ENCODE data around the gene LARGE1.

The LARGE1 gene

GRCh38 chr22:33330534-33330933, 589.7 kb downstream of the LARGE1 start:
- Histone ChIP-seq H3K36me3 (ENCODE audit: insufficient read depth, low read length) (peaks cover 4% of the 10 kb centered on the region; the same call in 1 of the 2 replicates), H3K27me3 (ENCODE audit: insufficient read depth, low read length) (no peaks in the 10 kb centered on the region), H3K9me3 (ENCODE audit: insufficient read depth, low read depth, low read length) (no peaks in the 10 kb centered on the region), H3K4me1 (ENCODE audit: insufficient read depth, low read length) (peaks cover 7% of the 10 kb centered on the region), H3K9ac (ENCODE audit: low read depth, low read length) (no peak overlapping the region), H3K4me3 (ENCODE audit: low read length) (no peak overlapping the region), H3K27ac (ENCODE audit: low read depth, low read length) (no peak overlapping the region)
- 65% methylated on average over 2 of the region's 2 CpGs for WGBS

GRCh38 chr22:33329398-33329797, 590.9 kb downstream of the LARGE1 start:
- Histone ChIP-seq H3K9ac (ENCODE audit: low read depth, low read length) (no peak overlapping the region), H3K9me3 (ENCODE audit: insufficient read depth, low read depth, low read length) (no peaks in the 10 kb centered on the region), H3K4me1 (ENCODE audit: insufficient read depth, low read length) (peaks cover 7% of the 10 kb centered on the region), H3K4me3 (ENCODE audit: low read length) (no peak overlapping the region), H3K27me3 (ENCODE audit: insufficient read depth, low read length) (no peaks in the 10 kb centered on the region), H3K27ac (ENCODE audit: low read depth, low read length) (no peak overlapping the region), H3K36me3 (ENCODE audit: insufficient read depth, low read length) (no peaks in the 10 kb centered on the region)
- 91% methylated on average over 2 of the region's 3 CpGs for WGBS

DNA sequence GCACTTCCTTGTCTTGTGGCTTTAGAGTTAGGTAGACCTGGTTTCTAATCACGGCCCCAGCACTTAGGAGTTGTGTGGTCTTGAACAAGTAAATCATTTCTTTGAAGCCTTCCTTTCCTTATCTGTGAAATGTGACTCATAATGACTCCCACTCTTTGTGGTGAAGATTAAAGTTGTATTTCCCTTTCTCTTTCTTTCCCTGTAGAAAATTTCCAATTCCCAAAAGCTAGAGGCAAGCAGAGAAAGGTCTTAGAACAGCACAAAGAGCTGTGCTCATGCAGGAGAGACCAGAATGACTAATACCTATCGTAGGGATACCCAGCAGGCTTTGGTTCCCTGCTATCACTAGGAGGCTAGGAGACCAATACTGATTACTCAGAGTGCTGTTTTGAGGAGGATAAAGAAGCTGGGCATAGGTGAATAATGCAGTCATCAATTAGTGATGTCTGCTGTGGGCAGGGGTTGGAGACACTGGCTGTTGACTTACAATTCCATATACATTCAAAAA, 591.4 kb downstream of the LARGE1 start:
- peaks cover 7% of the 10 kb centered on the region for H3K4me1 ChIP-seq (ENCODE audit: insufficient read depth, low read length)
- H3K27me3 ChIP-seq (ENCODE audit: insufficient read depth, low read length): no peaks in the 10 kb centered on the region
- H3K9me3 ChIP-seq (ENCODE audit: insufficient read depth, low read depth, low read length): no peaks in the 10 kb centered on the region
- no peak overlapping the region for H3K4me3 ChIP-seq (ENCODE audit: low read length)
- no peak overlapping the region for H3K27ac ChIP-seq (ENCODE audit: low read depth, low read length)
- no peak overlapping the region for H3K9ac ChIP-seq (ENCODE audit: low read depth, low read length)
- H3K36me3 ChIP-seq (ENCODE audit: insufficient read depth, low read length): no peaks in the 10 kb centered on the region
- 95% methylated on average over 2 of the region's 2 CpGs for WGBS

DNA sequence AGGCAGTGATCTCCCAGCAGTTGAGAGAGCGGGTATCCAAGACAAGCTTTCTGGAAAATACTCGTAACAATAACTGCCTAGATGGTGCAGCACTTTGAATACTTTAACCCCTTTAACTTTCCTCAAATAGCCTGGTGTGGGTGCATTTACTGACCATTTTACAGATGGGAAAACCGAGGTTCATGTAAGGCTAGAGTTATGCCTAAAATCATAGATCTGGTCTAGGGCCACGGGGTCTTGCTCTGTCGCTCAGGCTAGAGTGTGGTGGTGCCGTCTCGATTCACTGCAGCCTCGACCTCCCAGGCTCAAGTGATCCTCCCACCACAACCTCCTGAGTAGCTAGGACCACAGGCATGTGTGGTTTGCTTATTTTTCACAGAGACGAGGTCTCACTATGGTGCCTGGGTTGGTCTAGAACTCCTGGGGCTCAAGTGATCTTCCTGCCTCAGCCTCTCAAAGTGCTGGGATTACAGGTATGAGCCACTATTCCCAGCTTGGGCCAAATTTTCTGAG, 592.9 kb downstream of the LARGE1 start:
- H3K4me3 ChIP-seq (ENCODE audit: low read length): no peak overlapping the region
- peaks cover 3% of the 10 kb centered on the region; the same call in 1 of the 2 replicates for H3K36me3 ChIP-seq (ENCODE audit: insufficient read depth, low read length)
- no peaks in the 10 kb centered on the region for H3K27me3 ChIP-seq (ENCODE audit: insufficient read depth, low read length)
- 95% methylated on average over 9 of the region's 9 CpGs for WGBS
- H3K27ac ChIP-seq (ENCODE audit: low read depth, low read length): no peak overlapping the region
- H3K9me3 ChIP-seq (ENCODE audit: insufficient read depth, low read depth, low read length): no peaks in the 10 kb centered on the region
- H3K4me1 ChIP-seq (ENCODE audit: insufficient read depth, low read length): peaks cover 7% of the 10 kb centered on the region
- no peak overlapping the region for H3K9ac ChIP-seq (ENCODE audit: low read depth, low read length)

GRCh38 chr22:33326540-33327295, 593.6 kb downstream of the LARGE1 start:
- Histone ChIP-seq H3K27ac (ENCODE audit: low read depth, low read length) (no peak overlapping the region), H3K27me3 (ENCODE audit: insufficient read depth, low read length) (no peaks in the 10 kb centered on the region), H3K9me3 (ENCODE audit: insufficient read depth, low read depth, low read length) (no peaks in the 10 kb centered on the region), H3K36me3 (ENCODE audit: insufficient read depth, low read length) (peaks cover 3% of the 10 kb centered on the region; the same call in 1 of the 2 replicates), H3K4me3 (ENCODE audit: low read length) (no peak overlapping the region), H3K9ac (ENCODE audit: low read depth, low read length) (no peak overlapping the region), H3K4me1 (ENCODE audit: insufficient read depth, low read length) (peaks cover 7% of the 10 kb centered on the region)
- 92% methylated on average over 10 of the region's 10 CpGs for WGBS

DNA sequence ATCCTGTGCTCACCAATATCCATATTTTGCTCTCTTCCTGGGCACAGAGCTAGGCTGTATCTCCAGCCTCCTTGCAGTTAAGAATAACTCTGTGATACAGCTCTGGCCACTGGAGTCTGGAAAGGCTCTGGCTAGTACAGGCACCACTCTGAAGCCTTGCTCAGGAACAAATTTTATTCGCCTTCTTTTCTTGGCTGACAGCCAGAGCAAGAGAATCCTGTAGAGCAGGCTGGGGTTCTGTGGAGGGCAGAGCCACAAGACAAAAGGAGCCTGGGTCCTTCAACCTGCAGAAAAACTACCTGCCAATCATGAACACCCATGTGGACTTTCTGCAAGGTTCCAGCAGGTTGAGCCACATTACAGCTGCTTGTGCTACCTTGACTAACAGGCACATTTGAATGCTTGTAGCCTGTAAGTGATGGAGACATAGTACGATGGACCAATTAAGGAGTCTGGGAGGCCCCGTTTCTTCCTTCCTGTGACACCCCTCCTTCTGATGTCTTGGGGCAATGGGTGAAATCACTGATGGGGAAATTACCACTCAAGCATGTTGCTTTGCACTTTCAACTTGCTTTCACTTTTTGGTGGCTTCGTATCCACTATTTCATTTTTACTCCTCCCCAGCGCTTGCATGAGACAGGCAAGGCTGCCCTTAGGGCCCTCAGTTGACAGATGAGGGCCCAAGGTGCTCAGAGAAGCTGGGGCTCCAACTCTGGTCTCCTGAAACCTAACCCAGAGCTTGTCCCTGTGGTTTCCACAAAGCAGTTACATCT, 594.9 kb downstream of the LARGE1 start:
- Histone ChIP-seq H3K4me3 (ENCODE audit: low read length) (no peak overlapping the region), H3K36me3 (ENCODE audit: insufficient read depth, low read length) (peaks cover 3% of the 10 kb centered on the region; the same call in 1 of the 2 replicates), H3K9ac (ENCODE audit: low read depth, low read length) (no peak overlapping the region), H3K27me3 (ENCODE audit: insufficient read depth, low read length) (no peaks in the 10 kb centered on the region), H3K27ac (ENCODE audit: low read depth, low read length) (no peak overlapping the region), H3K4me1 (ENCODE audit: insufficient read depth, low read length) (peaks cover 2% of the 10 kb centered on the region), H3K9me3 (ENCODE audit: insufficient read depth, low read depth, low read length) (no peaks in the 10 kb centered on the region)
- 96% methylated on average over 5 of the region's 5 CpGs for WGBS

DNA sequence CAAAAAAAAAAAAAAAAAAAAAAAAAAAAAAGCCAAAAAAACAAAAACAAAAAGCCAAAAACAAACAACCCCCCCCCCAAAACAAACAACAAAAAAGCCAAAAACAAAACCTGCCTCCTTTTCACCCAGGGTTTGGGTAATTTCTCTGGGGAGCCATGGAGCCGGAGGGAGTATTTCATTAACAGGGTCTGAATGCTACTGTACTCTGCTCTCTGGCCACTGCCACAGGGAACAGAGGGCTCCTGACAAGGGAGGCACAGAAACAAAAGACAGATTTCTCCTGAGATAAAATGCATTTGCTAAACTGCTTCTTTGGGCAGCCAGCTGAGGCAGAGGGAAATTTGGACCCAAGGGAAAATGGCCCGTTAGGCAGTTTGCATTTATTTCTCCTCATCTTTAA, 596.0 kb downstream of the LARGE1 start:
- H3K9me3 ChIP-seq (ENCODE audit: insufficient read depth, low read depth, low read length): no peaks in the 10 kb centered on the region
- H3K27ac ChIP-seq (ENCODE audit: low read depth, low read length): no peak overlapping the region
- H3K4me3 ChIP-seq (ENCODE audit: low read length): no peak overlapping the region
- no peak overlapping the region for H3K9ac ChIP-seq (ENCODE audit: low read depth, low read length)
- no peaks in the 10 kb centered on the region for H3K27me3 ChIP-seq (ENCODE audit: insufficient read depth, low read length)
- no peaks in the 10 kb centered on the region; the same call in 1 of the 2 replicates for H3K4me1 ChIP-seq (ENCODE audit: insufficient read depth, low read length)
- H3K36me3 ChIP-seq (ENCODE audit: insufficient read depth, low read length): peaks cover 3% of the 10 kb centered on the region; the same call in 1 of the 2 replicates
- 88% methylated on average over 2 of the region's 2 CpGs for WGBS

GRCh38 chr22:33321466-33321865, 598.8 kb downstream of the LARGE1 start:
- no peaks in the 10 kb centered on the region for H3K27me3 ChIP-seq (ENCODE audit: insufficient read depth, low read length)
- no peak overlapping the region for H3K9ac ChIP-seq (ENCODE audit: low read depth, low read length)
- H3K27ac ChIP-seq (ENCODE audit: low read depth, low read length): no peak overlapping the region
- no peaks in the 10 kb centered on the region for H3K9me3 ChIP-seq (ENCODE audit: insufficient read depth, low read depth, low read length)
- WGBS: 75% methylated on average over 3 of the region's 3 CpGs
- no peak overlapping the region for H3K4me3 ChIP-seq (ENCODE audit: low read length)
- no peaks in the 10 kb centered on the region for H3K4me1 ChIP-seq (ENCODE audit: insufficient read depth, low read length)
- H3K36me3 ChIP-seq (ENCODE audit: insufficient read depth, low read length): peaks cover 3% of the 10 kb centered on the region; the same call in 1 of the 2 replicates

- no peaks in the 10 kb centered on the region for H3K9me3 ChIP-seq (ENCODE audit: insufficient read depth, low read depth, low read length)
- no peak overlapping the region for H3K27ac ChIP-seq (ENCODE audit: low read depth, low read length)
- H3K4me3 ChIP-seq (ENCODE audit: low read length): no peak overlapping the region
- no peaks in the 10 kb centered on the region for H3K4me1 ChIP-seq (ENCODE audit: insufficient read depth, low read length)
- WGBS: 95% methylated on average over 15 of the region's 15 CpGs
- H3K27me3 ChIP-seq (ENCODE audit: insufficient read depth, low read length): no peaks in the 10 kb centered on the region
- H3K9ac ChIP-seq (ENCODE audit: low read depth, low read length): no peak overlapping the region
- peaks cover 27% of the 10 kb centered on the region for H3K36me3 ChIP-seq (ENCODE audit: insufficient read depth, low read length)
These were observed 604.3 kb downstream of the LARGE1 start for GRCh38 chr22:33315954-33316353.

GRCh38 chr22:33315117-33315516, 605.2 kb downstream of the LARGE1 start:
- no peaks in the 10 kb centered on the region for H3K4me1 ChIP-seq (ENCODE audit: insufficient read depth, low read length)
- H3K36me3 ChIP-seq (ENCODE audit: insufficient read depth, low read length): peaks cover 27% of the 10 kb centered on the region
- no peak overlapping the region for H3K4me3 ChIP-seq (ENCODE audit: low read length)
- H3K9me3 ChIP-seq (ENCODE audit: insufficient read depth, low read depth, low read length): no peaks in the 10 kb centered on the region
- H3K27ac ChIP-seq (ENCODE audit: low read depth, low read length): no peak overlapping the region
- no peak overlapping the region for H3K9ac ChIP-seq (ENCODE audit: low read depth, low read length)
- WGBS: 94% methylated on average over 11 of the region's 11 CpGs
- H3K27me3 ChIP-seq (ENCODE audit: insufficient read depth, low read length): no peaks in the 10 kb centered on the region

- H3K36me3 ChIP-seq (ENCODE audit: insufficient read depth, low read length): peaks cover 32% of the 10 kb centered on the region
- H3K27ac ChIP-seq (ENCODE audit: low read depth, low read length): no peak overlapping the region
- H3K4me1 ChIP-seq (ENCODE audit: insufficient read depth, low read length): no peaks in the 10 kb centered on the region
- H3K9me3 ChIP-seq (ENCODE audit: insufficient read depth, low read depth, low read length): no peaks in the 10 kb centered on the region
- H3K27me3 ChIP-seq (ENCODE audit: insufficient read depth, low read length): no peaks in the 10 kb centered on the region
- no peak overlapping the region for H3K4me3 ChIP-seq (ENCODE audit: low read length)
- 93% methylated on average over 5 of the region's 5 CpGs for WGBS
- no peak overlapping the region for H3K9ac ChIP-seq (ENCODE audit: low read depth, low read length)
These were observed 606.0 kb downstream of the LARGE1 start for GRCh38 chr22:33314316-33314715.
